ENCODE measurements around the gene ANKRD13D. TPM values are rescaled to one million over a fixed set of nuclear protein-coding genes. Genes with fewer than 3 reads are reported as not detected.

Gene ANKRD13D
- polyA plus RNA-seq, 1 experiment = 30.7 TPM

GRCh38 chr11:67287355-67288197 lies 1.5 kb upstream of the ANKRD13D start:
- DNase-seq (ENCODE audit: low read depth) = no peak
- Histone ChIP-seq H3K27me3 (ENCODE audit: control insufficient read depth, insufficient read depth, low read length) (no peaks in the 10 kb centered on the region), H3K36me3 (ENCODE audit: control insufficient read depth, insufficient read depth, low read length) (peaks cover 38% of the 10 kb centered on the region), H3K4me3 (ENCODE audit: low read depth, low read length) (peak overlapping the region; percentile 94; the same call in 1 of the 2 replicates)
- TF ChIP-seq, protein P1, sequence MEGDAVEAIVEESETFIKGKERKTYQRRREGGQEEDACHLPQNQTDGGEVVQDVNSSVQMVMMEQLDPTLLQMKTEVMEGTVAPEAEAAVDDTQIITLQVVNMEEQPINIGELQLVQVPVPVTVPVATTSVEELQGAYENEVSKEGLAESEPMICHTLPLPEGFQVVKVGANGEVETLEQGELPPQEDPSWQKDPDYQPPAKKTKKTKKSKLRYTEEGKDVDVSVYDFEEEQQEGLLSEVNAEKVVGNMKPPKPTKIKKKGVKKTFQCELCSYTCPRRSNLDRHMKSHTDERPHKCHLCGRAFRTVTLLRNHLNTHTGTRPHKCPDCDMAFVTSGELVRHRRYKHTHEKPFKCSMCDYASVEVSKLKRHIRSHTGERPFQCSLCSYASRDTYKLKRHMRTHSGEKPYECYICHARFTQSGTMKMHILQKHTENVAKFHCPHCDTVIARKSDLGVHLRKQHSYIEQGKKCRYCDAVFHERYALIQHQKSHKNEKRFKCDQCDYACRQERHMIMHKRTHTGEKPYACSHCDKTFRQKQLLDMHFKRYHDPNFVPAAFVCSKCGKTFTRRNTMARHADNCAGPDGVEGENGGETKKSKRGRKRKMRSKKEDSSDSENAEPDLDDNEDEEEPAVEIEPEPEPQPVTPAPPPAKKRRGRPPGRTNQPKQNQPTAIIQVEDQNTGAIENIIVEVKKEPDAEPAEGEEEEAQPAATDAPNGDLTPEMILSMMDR (IDR thresholded peaks at IDR 0.05; ENCODE audit: insufficient read depth, low read depth, low read length) = no peak
- ChIA-PET POLR2A (no interaction called here), CTCF (interaction anchor here (0.7 to 3.3 kb wide), 8 partner anchors 14 to 215 kb away, joined by 3 to 10 read pairs (median 4); no protein-coding TSS in a partner anchor)

- POLR2A ChIA-PET = interaction anchor here (0.5 kb wide), 1 partner anchor 18 kb away, joined by 4 read pairs; no protein-coding TSS in a partner anchor
- H3K27me3 ChIP-seq (ENCODE audit: control insufficient read depth, insufficient read depth, low read length) = no peaks in the 10 kb centered on the region
- peak overlapping the region; percentile 94 for H3K4me3 ChIP-seq (ENCODE audit: low read depth, low read length)
- CTCF ChIA-PET = interaction anchor here (0.7 to 3.3 kb wide), 7 partner anchors 19 to 216 kb away, joined by 3 to 10 read pairs (median 4); no protein-coding TSS in a partner anchor
- TF ChIP-seq, protein P1 (IDR thresholded peaks at IDR 0.05; ENCODE audit: insufficient read depth, low read depth, low read length) = no peak
- peaks cover 33% of the 10 kb centered on the region for H3K36me3 ChIP-seq (ENCODE audit: control insufficient read depth, insufficient read depth, low read length)
- DNase-seq (ENCODE audit: low read depth) = no peak
These were observed 978 bp upstream of the ANKRD13D start for GRCh38 chr11:67288198-67288451.

- Histone ChIP-seq H3K4me3 (ENCODE audit: low read depth, low read length) (peak overlapping the region; percentile 94), H3K27me3 (ENCODE audit: control insufficient read depth, insufficient read depth, low read length) (no peaks in the 10 kb centered on the region), H3K36me3 (ENCODE audit: control insufficient read depth, insufficient read depth, low read length) (peaks cover 30% of the 10 kb centered on the region)
- TF ChIP-seq, protein P1 (IDR thresholded peaks at IDR 0.05; ENCODE audit: insufficient read depth, low read depth, low read length) = no peak
- DNase-seq (ENCODE audit: low read depth) = no peak
- POLR2A ChIA-PET = interaction anchor here (0.5 to 1.1 kb wide), 3 partner anchors 14 to 81 kb away, joined by 4 to 11 read pairs (median 4); partner anchors contain the start of gene SSH3
- CTCF ChIA-PET = interaction anchor here (0.7 to 3.3 kb wide), 11 partner anchors 11 to 216 kb away, joined by 3 to 12 read pairs (median 4); partner anchors contain the start of gene SSH3
These were observed 464 bp upstream of the ANKRD13D start for GRCh38 chr11:67288452-67289225.

- DNase-seq (ENCODE audit: low read depth) = no peak
- POLR2A ChIA-PET = interaction anchor here (1.1 kb wide), 1 partner anchor 13 kb away, joined by 4 read pairs; the partner anchor contains the start of gene SSH3
- TF ChIP-seq, protein P1 (IDR thresholded peaks at IDR 0.05; ENCODE audit: insufficient read depth, low read depth, low read length) = no peak
- H3K27me3 ChIP-seq (ENCODE audit: control insufficient read depth, insufficient read depth, low read length) = no peaks in the 10 kb centered on the region
- CTCF ChIA-PET = interaction anchor here (1.2 to 3.3 kb wide), 3 partner anchors 27 to 92 kb away, joined by 3 to 12 read pairs (median 10); no protein-coding TSS in a partner anchor
- H3K4me3 ChIP-seq (ENCODE audit: low read depth, low read length) = peak overlapping the region; percentile 94
- peaks cover 25% of the 10 kb centered on the region for H3K36me3 ChIP-seq (ENCODE audit: control insufficient read depth, insufficient read depth, low read length)
These were observed 762 bp downstream of the ANKRD13D start for GRCh38 chr11:67289651-67290479.
